GM12872 (cell line): ENCODE data around the gene CHRNB4.

Experiments used
- CTCF ChIP-seq: IDR thresholded peaks from 3 replicates; pipeline ENCODE4 v1.5.1; 2011; ENCODE audit warnings: low read depth, mild to moderate bottlenecking, low read length, moderate library complexity; ENCODE audit not compliant: insufficient read depth

The CHRNB4 gene

GRCh38 chr15:78675206-78675605 lies 34.2 kb upstream of the CHRNB4 start:
- TF ChIP-seq CTCF: no peak

DNA sequence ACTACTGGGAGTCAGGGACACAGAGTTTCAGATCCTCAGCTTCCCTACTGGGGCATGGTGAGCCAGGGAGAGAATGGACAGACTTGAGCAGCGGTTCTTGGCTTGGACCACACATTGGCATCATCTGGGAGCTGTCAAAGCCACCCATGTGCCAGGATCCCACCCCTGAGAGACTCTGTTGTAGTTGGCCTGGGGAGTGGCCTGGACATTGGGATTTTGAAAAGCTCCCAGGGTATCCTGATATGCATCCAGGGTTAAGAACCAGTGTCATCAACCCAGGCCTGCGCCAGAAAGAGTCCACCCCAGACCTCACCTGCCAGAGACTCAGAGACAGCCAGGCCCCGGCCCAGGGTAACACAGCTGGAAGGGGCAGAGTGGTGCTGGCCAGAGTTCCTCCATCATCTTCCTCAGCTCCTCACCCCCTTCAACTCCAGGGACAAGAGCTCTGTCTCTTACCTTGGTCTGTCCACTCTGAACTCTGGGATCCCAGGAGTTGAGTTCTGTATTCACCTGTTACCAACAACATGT lies 33.0 kb upstream of the CHRNB4 start:
- no peak for TF ChIP-seq CTCF

DNA sequence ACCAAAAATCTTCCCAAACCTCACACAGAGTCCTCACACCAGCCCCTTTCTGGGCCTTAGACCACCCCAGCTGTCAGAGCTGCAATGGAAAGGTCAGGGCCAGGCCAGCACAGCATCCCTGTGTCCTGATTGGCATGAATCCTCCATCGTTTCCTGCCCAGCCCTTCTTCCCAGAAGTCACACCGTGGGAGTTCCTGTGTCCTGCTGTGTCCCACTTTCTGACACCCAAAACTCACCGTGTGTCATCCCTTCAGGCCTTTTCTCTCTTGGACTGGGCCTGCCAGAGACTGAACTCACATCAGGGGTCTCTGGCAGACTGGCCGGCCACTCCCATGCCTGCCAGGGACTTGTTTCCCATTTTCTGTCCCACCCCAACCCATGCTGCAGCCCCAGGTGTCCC lies 32.5 kb upstream of the CHRNB4 start:
- TF ChIP-seq CTCF: no peak

GRCh38 chr15:78672285-78673014 lies 31.4 kb upstream of the CHRNB4 start:
- TF ChIP-seq CTCF: no peak

DNA sequence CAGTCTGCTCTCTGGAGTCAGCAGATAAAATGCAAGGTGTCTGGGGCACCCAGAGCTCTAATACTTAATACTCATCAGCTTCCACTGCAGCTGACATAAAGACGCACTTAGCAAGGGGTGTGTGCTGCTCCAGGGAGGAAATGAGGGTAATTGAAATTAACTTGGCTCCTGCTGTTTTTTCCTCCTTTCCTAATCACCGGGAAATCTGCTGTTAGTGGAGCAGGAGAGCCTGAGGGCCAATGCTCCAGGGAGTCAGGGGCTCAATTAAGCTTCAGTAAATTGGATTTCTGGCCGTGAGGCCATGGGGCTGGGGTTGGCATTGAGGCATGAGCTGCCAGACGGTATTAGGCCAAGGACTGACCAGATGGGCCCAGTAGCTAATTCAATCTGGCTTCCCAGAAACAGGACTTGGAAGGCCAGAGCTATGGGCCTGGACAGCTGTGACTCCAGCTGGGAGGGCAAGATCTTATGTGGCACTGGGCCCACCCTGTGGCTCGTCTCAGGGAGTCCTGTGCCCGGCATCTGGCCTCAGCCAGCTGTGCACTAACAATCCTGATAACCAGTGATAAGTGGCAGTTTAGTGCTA lies 30.7 kb upstream of the CHRNB4 start:
- TF ChIP-seq CTCF: no peak

GRCh38 chr15:78668987-78669386 lies 28.0 kb upstream of the CHRNB4 start:
- no peak for TF ChIP-seq CTCF

GRCh38 chr15:78667578-78668236 lies 26.7 kb upstream of the CHRNB4 start:
- no peak for TF ChIP-seq CTCF
